ENCODE data around the gene CHKA. TPM values are rescaled to one million over a fixed set of nuclear protein-coding genes. Genes with fewer than 3 reads are reported as not detected.

CHKA gene
- total and polyA plus RNA-seq, 2 of the 4 experiments (the other 2 are of a cell fraction): 4.5 to 8.4 TPM

GRCh38 chr11:68148879-68149278 is 27.7 kb upstream of the CHKA start:
- BruUV-seq (replicated peaks): no TSS peak
- in situ Hi-C loops (cut with MboI; ENCODE audit: low sequenced_read_pairs): no loop called here

More at GRCh38 chr11:68148879-68149278, 27.7 kb upstream of the CHKA start:
- WGBS, 2 experiments (ENCODE audit: extremely low coverage in 2 of 2, insufficient read length in 1 of 2): no CpG with 5 or more reads among the region's 7 CpGs
- peaks cover 3% of the 10 kb centered on the region; the same call in 1 of the 2 replicates for H3K9me1 ChIP-seq (ENCODE audit: insufficient read depth, low read length)
- H3K79me1 ChIP-seq (ENCODE audit: low read depth in 1 of 2, low read length in 2 of 2): no peaks in the 10 kb centered on the region
- ChIA-PET POLR2A (ENCODE audit: unreplicated experiment) (no interaction called here), CTCF (no interaction called here)
- no peaks in the 10 kb centered on the region for H3K36me3 ChIP-seq (ENCODE audit: control insufficient read depth, insufficient read depth, low read length)
- no peak overlapping the region for H2AK5ac ChIP-seq (ENCODE audit: low read depth, low read length)
- H3K27ac ChIP-seq (ENCODE audit: insufficient read depth, low read length): no peak overlapping the region
- no peak overlapping the region for H3K4me3 ChIP-seq (ENCODE audit: insufficient read depth, low read depth, low read length)
- no peak overlapping the region for H3K4ac ChIP-seq (ENCODE audit: low read depth, low read length)
- H2AFZ ChIP-seq (replicated peaks; ENCODE audit: low read length, poor library complexity): peak overlapping the region; percentile 49
- TF ChIP-seq MAZ (IDR thresholded peaks at IDR 0.05; ENCODE audit: borderline replicate concordance, low read depth, low read length): no peak
- TF ChIP-seq BHLHE40 (IDR thresholded peaks at IDR 0.05; ENCODE audit: low read depth, low read length): no peak
- TF ChIP-seq, protein P1, sequence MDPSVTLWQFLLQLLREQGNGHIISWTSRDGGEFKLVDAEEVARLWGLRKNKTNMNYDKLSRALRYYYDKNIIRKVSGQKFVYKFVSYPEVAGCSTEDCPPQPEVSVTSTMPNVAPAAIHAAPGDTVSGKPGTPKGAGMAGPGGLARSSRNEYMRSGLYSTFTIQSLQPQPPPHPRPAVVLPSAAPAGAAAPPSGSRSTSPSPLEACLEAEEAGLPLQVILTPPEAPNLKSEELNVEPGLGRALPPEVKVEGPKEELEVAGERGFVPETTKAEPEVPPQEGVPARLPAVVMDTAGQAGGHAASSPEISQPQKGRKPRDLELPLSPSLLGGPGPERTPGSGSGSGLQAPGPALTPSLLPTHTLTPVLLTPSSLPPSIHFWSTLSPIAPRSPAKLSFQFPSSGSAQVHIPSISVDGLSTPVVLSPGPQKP (IDR thresholded peaks at IDR 0.05; ENCODE audit: borderline replicate concordance, low read depth, low read length): no peak
- no peak for TF ChIP-seq MXI1 (IDR thresholded peaks at IDR 0.05; ENCODE audit: borderline replicate concordance, low read depth, low read length)
- no peak for TF ChIP-seq CEBPB (IDR thresholded peaks at IDR 0.05; ENCODE audit: low read depth, low read length)
- no peak for TF ChIP-seq RAD21 (IDR thresholded peaks at IDR 0.05; ENCODE audit: low read length)
- TF ChIP-seq NFE2L2 (IDR thresholded peaks at IDR 0.05; ENCODE audit: low read depth, low read length): no peak
- no peak for TF ChIP-seq MAFK (IDR thresholded peaks at IDR 0.05; ENCODE audit: low read depth, low read length)
- no peak for TF ChIP-seq SMC3 (IDR thresholded peaks at IDR 0.05; ENCODE audit: low read depth, low read length)
- TF ChIP-seq FOS (IDR thresholded peaks at IDR 0.05; ENCODE audit: low read depth, low read length): no peak
- no peak for TF ChIP-seq RFX5 (IDR thresholded peaks at IDR 0.05; ENCODE audit: low read depth, low read length)
- TF ChIP-seq POLR2A (IDR thresholded peaks at IDR 0.05; ENCODE audit: low read depth, low read length): no peak
- no peak for TF ChIP-seq CTCF (conservative IDR thresholded peaks at IDR 0.05; ENCODE audit: low read depth, low read length)
- TF ChIP-seq, protein P2, sequence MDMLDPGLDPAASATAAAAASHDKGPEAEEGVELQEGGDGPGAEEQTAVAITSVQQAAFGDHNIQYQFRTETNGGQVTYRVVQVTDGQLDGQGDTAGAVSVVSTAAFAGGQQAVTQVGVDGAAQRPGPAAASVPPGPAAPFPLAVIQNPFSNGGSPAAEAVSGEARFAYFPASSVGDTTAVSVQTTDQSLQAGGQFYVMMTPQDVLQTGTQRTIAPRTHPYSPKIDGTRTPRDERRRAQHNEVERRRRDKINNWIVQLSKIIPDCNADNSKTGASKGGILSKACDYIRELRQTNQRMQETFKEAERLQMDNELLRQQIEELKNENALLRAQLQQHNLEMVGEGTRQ (IDR thresholded peaks at IDR 0.05; ENCODE audit: low read depth, low read length): no peak
- no peak for TF ChIP-seq RCOR1 (IDR thresholded peaks at IDR 0.05; ENCODE audit: insufficient replicate concordance, low read length)
- TF ChIP-seq CHD1 (IDR thresholded peaks at IDR 0.05; ENCODE audit: low read depth, low read length): no peak
- no peak overlapping the region for H4K5ac ChIP-seq (ENCODE audit: low read depth, low read length)
- intact Hi-C loops (cut with micrococcal nuclease): no loop called here
- no peaks in the 10 kb centered on the region; the same call in 1 of the 2 replicates for H3K27me3 ChIP-seq (ENCODE audit: control insufficient read depth, insufficient read depth, low read length)
- H2BK120ac ChIP-seq (ENCODE audit: low read depth, low read length): no peak overlapping the region
- dilution Hi-C loops (cut with HindIII; ENCODE audit: low sequenced_read_pairs, unreplicated experiment): no loop called here
- ATAC-seq (ENCODE audit: low read depth): no peak
- no peaks in the 10 kb centered on the region for H4K20me1 ChIP-seq (ENCODE audit: insufficient read depth, low read length)
- no peak overlapping the region for H2BK20ac ChIP-seq (ENCODE audit: low read depth, low read length)
- no peak overlapping the region for H3K18ac ChIP-seq (ENCODE audit: low read depth, low read length)
- peaks cover 4% of the 10 kb centered on the region; the same call in 1 of the 2 replicates for H3K4me1 ChIP-seq (ENCODE audit: control insufficient read depth, insufficient read depth, low read length)
- H3K4me2 ChIP-seq (ENCODE audit: low read depth, low read length): no peak overlapping the region
- H3K14ac ChIP-seq (replicated peaks; ENCODE audit: low read depth, low read length): no peak overlapping the region
- no peak overlapping the region for H4K8ac ChIP-seq (ENCODE audit: low read depth in 2 of 2, low read length in 2 of 2)
- H2BK5ac ChIP-seq (ENCODE audit: low read depth, low read length, poor library complexity, severe bottlenecking): no peak overlapping the region
- H3K23ac ChIP-seq (ENCODE audit: low read depth, low read length): no peak overlapping the region
- H3K56ac ChIP-seq (ENCODE audit: extremely low read depth, insufficient read depth, low read length): no peak overlapping the region
- H2AK9ac ChIP-seq (replicated peaks; ENCODE audit: low read depth, low read length, poor library complexity): no peak overlapping the region
- H3K9me3 ChIP-seq (ENCODE audit: control insufficient read depth, insufficient read depth, low read length): no peaks in the 10 kb centered on the region
- DNase-seq: no peak
- H2BK15ac ChIP-seq (ENCODE audit: low read depth, low read length): no peak overlapping the region
- H4K91ac ChIP-seq (ENCODE audit: insufficient read depth, low read depth, low read length): no peak overlapping the region
- no peak overlapping the region for H3K9ac ChIP-seq (ENCODE audit: low read depth, low read length)

Data from IMR-90 (cell line).